Upper lobe of right lung (tissue), 1 donor: Measurements from ENCODE around the gene MRPL48. TPM values are rescaled to one million over a fixed set of nuclear protein-coding genes. Genes with fewer than 3 reads are reported as not detected.
"Not testable (repeated sequence)": the region's sequence is repeated elsewhere in the genome, so short reads cannot be mapped to it uniquely, and the experiment has no call there.

Experiments used
- ATAC-seq: fragments of 200-7000 bp; cut with Tn5 transposase; one replicate; pipeline ENCODE4 v1.9.1; 2020; ENCODE audit warnings: mild to moderate bottlenecking, moderate library complexity
- DNase-seq: peaks from one replicate; pipeline ENCODE4 v3.0.0-alpha.2; 2020
- H3K27ac ChIP-seq: fragments of 200-600 bp; one replicate; pipeline ENCODE4 v1.8.0; 2022
- H3K27me3 ChIP-seq: fragments of 200-600 bp; one replicate; pipeline ENCODE4 v1.8.0; 2022; ENCODE audit warnings: mild to moderate bottlenecking
- H3K36me3 ChIP-seq: fragments of 200-600 bp; one replicate; pipeline ENCODE4 v1.8.0; 2022
- H3K4me1 ChIP-seq: fragments of 200-600 bp; one replicate; pipeline ENCODE4 v1.8.0; 2022
- H3K4me3 ChIP-seq: fragments of 200-600 bp; one replicate; pipeline ENCODE4 v1.8.0; 2022; ENCODE audit warnings: mild to moderate bottlenecking
- H3K9me3 ChIP-seq: fragments of 200-600 bp; one replicate; pipeline ENCODE4 v1.8.0; 2022
- CTCF ChIP-seq: fragments of 200-600 bp; IDR thresholded peaks from one replicate; pipeline ENCODE4 v1.8.0; 2022; ENCODE audit warnings: antibody characterized with exemption
- intact Hi-C: fragments of 100-400 bp; cut with DNase I; formaldehyde crosslinking; loops from one replicate; pipeline ENCODE4 v1.11.0; 2022
- total RNA-seq: library from RNA; stranded (reverse); fragmentation: NEBNext Ultra II Directional; extraction: Animal tissue kit (Norgen Biotek cat#: 25700); gene quantifications from one replicate; pipeline ENCODE4 v1.2.1, GENCODE V29; 2021
- donor health status: DM: no; HTN: yes; CAD: no; lungs with severe emphysema.

MRPL48 gene
- total RNA-seq, 1 donor from 2014 or later = 21.4 TPM

- H3K27me3 ChIP-seq = no peaks in the 10 kb centered on the region
- ATAC-seq (no peak), DNase-seq (no peak)
- H3K36me3 ChIP-seq = peaks cover 6% of the 10 kb centered on the region
- intact Hi-C loops = no loop called here
- peaks cover 24% of the 10 kb centered on the region for H3K4me1 ChIP-seq
- no peak overlapping the region for H3K27ac ChIP-seq
- no peak overlapping the region for H3K4me3 ChIP-seq
- H3K9me3 ChIP-seq = no peaks in the 10 kb centered on the region
- TF ChIP-seq CTCF = no peak
Measured at GRCh38 chr11:73878771-73879170, 91.1 kb downstream of the MRPL48 start.

GRCh38 chr11:73880449-73880848, 92.8 kb downstream of the MRPL48 start:
- H3K9me3 ChIP-seq, ATAC-seq, intact Hi-C loops: not testable (repeated sequence)

GRCh38 chr11:73883856-73884255, 96.2 kb downstream of the MRPL48 start:
- H3K4me3 ChIP-seq = no peak overlapping the region
- ATAC-seq = no peak

More at GRCh38 chr11:73880449-73880848, 92.8 kb downstream of the MRPL48 start:
- H3K4me3 ChIP-seq, DNase-seq, H3K27me3 ChIP-seq, H3K36me3 ChIP-seq, H3K27ac ChIP-seq: not testable (repeated sequence)
- peaks cover 15% of the 10 kb centered on the region for H3K4me1 ChIP-seq

GRCh38 chr11:73888244-73888643, 100.6 kb downstream of the MRPL48 start:
- intact Hi-C loops = no loop called here
- H3K36me3 ChIP-seq = peaks cover 47% of the 10 kb centered on the region
- ATAC-seq (peak; percentile 43), DNase-seq (no peak)
- H3K4me1 ChIP-seq = no peaks in the 10 kb centered on the region
- H3K27ac ChIP-seq = no peak overlapping the region
- TF ChIP-seq CTCF = no peak
- H3K9me3 ChIP-seq = no peaks in the 10 kb centered on the region
- no peaks in the 10 kb centered on the region for H3K27me3 ChIP-seq
- H3K4me3 ChIP-seq = no peak overlapping the region

More at GRCh38 chr11:73883856-73884255, 96.2 kb downstream of the MRPL48 start:
- DNase-seq = no peak
- TF ChIP-seq CTCF = no peak
- Histone ChIP-seq H3K27ac (no peak overlapping the region), H3K4me1 (no peaks in the 10 kb centered on the region), H3K9me3 (no peaks in the 10 kb centered on the region), H3K36me3 (peaks cover 17% of the 10 kb centered on the region), H3K27me3 (no peaks in the 10 kb centered on the region)
- intact Hi-C loops = no loop called here

- ATAC-seq = no peak
- intact Hi-C loops = no loop called here
- no peaks in the 10 kb centered on the region for H3K9me3 ChIP-seq
- H3K27ac ChIP-seq = no peak overlapping the region
- no peaks in the 10 kb centered on the region for H3K4me1 ChIP-seq
- no peak overlapping the region for H3K4me3 ChIP-seq
- DNase-seq = no peak
- H3K27me3 ChIP-seq = no peaks in the 10 kb centered on the region
- peaks cover 40% of the 10 kb centered on the region for H3K36me3 ChIP-seq
- TF ChIP-seq CTCF = no peak
Measured at GRCh38 chr11:73889019-73889418, 101.3 kb downstream of the MRPL48 start.

- no peak for TF ChIP-seq CTCF
- intact Hi-C loops = no loop called here
- no peak for DNase-seq
- no peaks in the 10 kb centered on the region for H3K4me1 ChIP-seq
- H3K9me3 ChIP-seq = no peaks in the 10 kb centered on the region
- ATAC-seq = no peak
- H3K36me3 ChIP-seq = peaks cover 38% of the 10 kb centered on the region
- H3K4me3 ChIP-seq = no peak overlapping the region
- no peak overlapping the region for H3K27ac ChIP-seq
- no peaks in the 10 kb centered on the region for H3K27me3 ChIP-seq
Measured at GRCh38 chr11:73889536-73889935, 101.9 kb downstream of the MRPL48 start.
